Transverse colon (tissue), 4 donors: ENCODE data around the gene ZBTB7A. TPM values are rescaled to one million over a fixed set of nuclear protein-coding genes. Genes with fewer than 3 reads are reported as not detected.

Experiments
- DNase-seq: peaks from one replicate; pipeline ENCODE4 v3.0.0-alpha.2; 2019
- H3K27ac ChIP-seq, 4 donors: fragments of 200-600 bp; sonication (generic); 2 replicates each; pipeline ENCODE4 v1.5.1; 2016 to 2018; ENCODE audit warnings: inconsistent platforms in 4 of 4
- H3K27me3 ChIP-seq: fragments of 200-600 bp; sonication (generic); 2 replicates; pipeline ENCODE4 v1.5.1; 2017; ENCODE audit warnings: inconsistent platforms
- H3K36me3 ChIP-seq, 4 donors: fragments of 200-600 bp; sonication (generic); 2 replicates each; pipeline ENCODE4 v1.5.1; 2017 to 2019; ENCODE audit warnings: inconsistent platforms in 4 of 4
- H3K4me1 ChIP-seq, 4 donors: fragments of 200-600 bp; sonication (generic); 2 replicates each; pipeline ENCODE4 v1.5.1; 2017 to 2020; ENCODE audit warnings: inconsistent platforms in 4 of 4
- H3K4me3 ChIP-seq, 4 donors: fragments of 200-600 bp; sonication (generic); 1 replicate in 1 of 4; 2 replicates in 3 of 4; pipeline versions ENCODE4 v1.5.1 to v1.6.1; 2017 to 2019; ENCODE audit warnings: inconsistent platforms in 4 of 4
- H3K9me3 ChIP-seq, 2 donors: fragments of 200-600 bp; sonication (generic); 2 replicates each; pipeline ENCODE4 v1.5.1; 2017 to 2019; ENCODE audit warnings: inconsistent platforms in 2 of 2
- CTCF ChIP-seq, 5 experiments: fragments of 200-600 bp in 3 of 5; fragments of 450-650 bp in 2 of 5; sonication (generic) in 3 of 5; IDR thresholded peaks; 1 replicate in 2 of 5; 2 replicates in 3 of 5; pipeline ENCODE4 v1.5.1; 2016 to 2017; ENCODE audit warnings: antibody characterized with exemption in 5 of 5, inconsistent platforms in 3 of 5, mild to moderate bottlenecking in 2 of 5, moderate library complexity in 1 of 5
- EP300 ChIP-seq: sonication (generic); formaldehyde crosslinking; IDR thresholded peaks from one replicate; pipeline ENCODE4 v1.6.1; 2017; ENCODE audit warnings: antibody characterized with exemption, low read depth
- POLR2A ChIP-seq: fragments of 450-650 bp; IDR thresholded peaks from one replicate; pipeline ENCODE4 v1.6.1; 2016; ENCODE audit warnings: antibody characterized with exemption, mild to moderate bottlenecking, moderate library complexity
- POLR2AphosphoS5 ChIP-seq, 3 donors: sonication (generic); formaldehyde crosslinking; IDR thresholded peaks; one replicate each; pipeline ENCODE4 v1.6.1; 2016; ENCODE audit warnings: antibody characterized with exemption in 3 of 3
- WGBS, 2 donors: methylation state at CpG; one replicate each; pipeline ENCODE4 v1.1.5; 2018; ENCODE audit warnings: low coverage in 1 of 2; 5-methylcytosine and 5-hydroxymethylcytosine counted together
- in situ Hi-C, 4 donors: fragments of 200-750 bp; cut with MboI; loops; one replicate each; pipeline versions ENCODE4 v1.15.0 to v1.15.1; 2017; ENCODE audit warnings: low sequenced_read_pairs in 3 of 4, low pct_ligation_motif_present in 1 of 4, low pct_unique_long_range_greater_than_20kb in 1 of 4
- intact Hi-C: fragments of 100-400 bp; cut with DNase I; formaldehyde crosslinking; loops from one replicate; pipeline ENCODE4 v1.15.1; 2023; ENCODE audit warnings: low total_unique reads
- total RNA-seq, 4 donors: library from RNA; depleted of rRNA; stranded (reverse); fragments of >200 nt; gene quantifications; one replicate each; pipeline ENCODE4 v1.1.0, GENCODE V29; 2016

ZBTB7A gene
- total RNA-seq, 4 donors from 2014 or later = 101 to 224 (median 141) TPM

GRCh38 chr19:4062419-4063368, 4.0 kb downstream of the ZBTB7A start:
- Histone ChIP-seq H3K36me3 (no peaks in the 10 kb centered on the region), H3K27me3 (no peaks in the 10 kb centered on the region), H3K27ac (peak overlapping the region; percentile 97 to 100 (median 99)), H3K4me1 (peaks cover 57 to 74% (median 64%) of the 10 kb centered on the region in 4 donors), H3K9me3 (no peaks in the 10 kb centered on the region), H3K4me3 (peak overlapping the region in 3 of 4 donors; percentile 87 to 100 (median 90))
- intact Hi-C loops = no loop called here
- 45% methylated on average over 25 of the region's 30 CpGs; no CpG with 5 or more reads in 1 of the 2 donors for WGBS, 2 donors
- no peak for TF ChIP-seq POLR2AphosphoS5 (IDR thresholded peaks at IDR 0.05)
- in situ Hi-C loops = no loop called here
- peak; percentile 44 for DNase-seq

GRCh38 chr19:4061683-4062418, 4.8 kb downstream of the ZBTB7A start:
- H3K4me3 ChIP-seq = peak overlapping the region; percentile 23 to 100 (median 62)
- no peaks in the 10 kb centered on the region for H3K36me3 ChIP-seq
- WGBS, 2 donors = 49% methylated on average over 26 of the region's 29 CpGs; no CpG with 5 or more reads in 1 of the 2 donors
- no peaks in the 10 kb centered on the region for H3K27me3 ChIP-seq
- in situ Hi-C loops = no loop called here
- H3K27ac ChIP-seq = peak overlapping the region; percentile 97 to 100 (median 99)
- intact Hi-C loops = no loop called here
- TF ChIP-seq CTCF (IDR thresholded peaks at IDR 0.05) (no peak), POLR2AphosphoS5 (IDR thresholded peaks at IDR 0.05) (peak; percentile 4 to 58 (median 55))
- no peaks in the 10 kb centered on the region for H3K9me3 ChIP-seq
- peaks cover 58 to 71% (median 64%) of the 10 kb centered on the region in 4 donors for H3K4me1 ChIP-seq
- peak; percentile 90 for DNase-seq

GRCh38 chr19:4061178-4061682, 5.5 kb downstream of the ZBTB7A start:
- no peaks in the 10 kb centered on the region for H3K27me3 ChIP-seq
- no peak for TF ChIP-seq CTCF (IDR thresholded peaks at IDR 0.05)
- peak; percentile 98 for TF ChIP-seq EP300
- peak; percentile 50 for TF ChIP-seq POLR2A
- peak in 2 of 3 donors; percentile 68 to 78 for TF ChIP-seq POLR2AphosphoS5 (IDR thresholded peaks at IDR 0.05)
- peak overlapping the region; percentile 97 to 100 (median 99) for H3K27ac ChIP-seq
- H3K4me3 ChIP-seq = peak overlapping the region; percentile 23 to 100 (median 62)
- in situ Hi-C loops (no loop called here), intact Hi-C loops (no loop called here)
- H3K4me1 ChIP-seq = peaks cover 58 to 74% (median 66%) of the 10 kb centered on the region in 4 donors
- 14% methylated on average over 10 of the region's 23 CpGs; no CpG with 5 or more reads in 1 of the 2 donors for WGBS, 2 donors
- H3K9me3 ChIP-seq = no peaks in the 10 kb centered on the region
- DNase-seq = peak; percentile 95
- H3K36me3 ChIP-seq = no peaks in the 10 kb centered on the region

- in situ Hi-C loops (no loop called here), intact Hi-C loops (no loop called here)
- Histone ChIP-seq H3K27me3 (no peaks in the 10 kb centered on the region), H3K4me1 (peaks cover 58 to 79% (median 71%) of the 10 kb centered on the region in 4 donors), H3K9me3 (no peaks in the 10 kb centered on the region), H3K36me3 (no peaks in the 10 kb centered on the region), H3K27ac (peak overlapping the region; percentile 97 to 100 (median 99)), H3K4me3 (peak overlapping the region; percentile 23 to 100 (median 62))
- TF ChIP-seq CTCF (IDR thresholded peaks at IDR 0.05) (no peak), POLR2AphosphoS5 (IDR thresholded peaks at IDR 0.05) (no peak), EP300 (no peak), POLR2A (no peak)
- 32% methylated on average over 13 of the region's 16 CpGs; no CpG with 5 or more reads in 1 of the 2 donors for WGBS, 2 donors
- peak; percentile 59 for DNase-seq
These were observed 6.0 kb downstream of the ZBTB7A start for GRCh38 chr19:4060621-4061177.
